Osteocyte (in vitro differentiated cells): ENCODE data around the gene CCL22. TPM values are rescaled to one million over a fixed set of nuclear protein-coding genes. Genes with fewer than 3 reads are reported as not detected.
"Not testable (repeated sequence)": the region's sequence is repeated elsewhere in the genome, so short reads cannot be mapped to it uniquely, and the experiment has no call there.

Experiments
- DNase-seq: peaks from one replicate; pipeline ENCODE4 v3.0.0; 2021; ENCODE audit warnings: mixed read lengths; ENCODE audit not compliant: unreplicated experiment; ENCODE audit errors: extremely low spot score
- H3K27ac Mint-ChIP-seq: one replicate; pipeline ENCODE4 v1.8.0; 2021; ENCODE audit warnings: mild to moderate bottlenecking, mixed read lengths; ENCODE audit not compliant: unreplicated experiment
- H3K27me3 Mint-ChIP-seq: one replicate; pipeline ENCODE4 v1.8.0; 2021; ENCODE audit warnings: mixed read lengths; ENCODE audit not compliant: unreplicated experiment
- H3K36me3 Mint-ChIP-seq: one replicate; pipeline ENCODE4 v1.8.0; 2021; ENCODE audit warnings: mixed read lengths; ENCODE audit not compliant: unreplicated experiment
- H3K4me1 Mint-ChIP-seq: one replicate; pipeline ENCODE4 v1.8.0; 2021; ENCODE audit warnings: mixed read lengths; ENCODE audit not compliant: unreplicated experiment
- H3K4me3 Mint-ChIP-seq: one replicate; pipeline ENCODE4 v1.8.0; 2021; ENCODE audit warnings: mild to moderate bottlenecking, moderate library complexity, mixed read lengths; ENCODE audit not compliant: unreplicated experiment
- H3K9me3 Mint-ChIP-seq: one replicate; pipeline ENCODE4 v1.8.0; 2021; ENCODE audit warnings: mixed read lengths; ENCODE audit not compliant: unreplicated experiment
- total RNA-seq: library from RNA; stranded (reverse); gene quantifications from 2 replicates; pipeline ENCODE4 v1.2.1, GENCODE V29; 2021
- TF ChIP-seq, protein P1 (sequence below): fragments of 200-600 bp; sonication (generic); IDR thresholded peaks from 2 replicates; pipeline ENCODE4 v1.5.0; 2021; ENCODE audit warnings: antibody characterized with exemption, mild to moderate bottlenecking, moderate library complexity

Gene CCL22
- total RNA-seq, 1 donor from 2014 or later = not detected

DNA sequence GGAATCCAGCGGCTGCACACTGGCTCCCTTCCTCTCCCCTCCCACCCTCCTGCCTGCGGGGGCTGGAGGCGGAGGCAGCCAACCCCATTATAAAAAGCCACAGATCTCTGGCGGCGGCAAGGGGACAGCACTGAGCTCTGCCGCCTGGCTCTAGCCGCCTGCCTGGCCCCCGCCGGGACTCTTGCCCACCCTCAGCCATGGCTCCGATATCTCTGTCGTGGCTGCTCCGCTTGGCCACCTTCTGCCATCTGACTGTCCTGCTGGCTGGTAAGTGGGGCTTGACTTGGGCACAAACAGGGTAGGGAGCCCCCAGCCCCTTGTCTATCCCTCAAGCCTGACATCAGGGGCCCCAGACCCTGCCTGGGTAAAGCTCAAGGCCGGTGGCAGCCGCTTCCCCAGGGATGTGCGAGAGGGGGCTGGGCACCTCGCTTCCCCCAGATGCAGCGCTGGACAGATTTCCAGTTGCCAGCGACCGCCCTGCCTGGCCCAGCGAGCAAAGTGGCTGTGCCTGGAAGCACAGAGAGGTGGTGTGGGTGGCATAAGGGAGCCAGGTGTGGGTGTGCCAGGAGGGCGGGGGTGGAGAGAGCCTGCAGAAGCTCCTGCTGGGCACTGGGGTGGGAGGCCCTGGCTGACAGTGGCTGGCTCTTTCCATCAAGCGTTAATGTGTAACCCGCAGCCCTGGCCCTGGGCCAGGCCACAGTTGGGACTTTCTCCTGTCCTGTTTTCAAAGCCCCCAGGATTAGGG lies 14.0 kb downstream of the CCL22 start, which contains the start of gene CX3CL1:
Gene CX3CL1, plus strand, starts transcription at position 119 of the 745 bp plus-strand sequence. Its CDS starts 79 bp downstream, at position 198.
- Mint-ChIP-seq H3K4me1 (peaks cover 18% of the 10 kb centered on the region), H3K9me3 (no peaks in the 10 kb centered on the region), H3K27me3 (peaks cover 14% of the 10 kb centered on the region), H3K36me3 (no peaks in the 10 kb centered on the region), H3K4me3 (peak within 1 kb of the TSS; percentile 48), H3K27ac (no peak within 1 kb of the TSS)
- DNase-seq = no peak
- TF ChIP-seq, protein P1, sequence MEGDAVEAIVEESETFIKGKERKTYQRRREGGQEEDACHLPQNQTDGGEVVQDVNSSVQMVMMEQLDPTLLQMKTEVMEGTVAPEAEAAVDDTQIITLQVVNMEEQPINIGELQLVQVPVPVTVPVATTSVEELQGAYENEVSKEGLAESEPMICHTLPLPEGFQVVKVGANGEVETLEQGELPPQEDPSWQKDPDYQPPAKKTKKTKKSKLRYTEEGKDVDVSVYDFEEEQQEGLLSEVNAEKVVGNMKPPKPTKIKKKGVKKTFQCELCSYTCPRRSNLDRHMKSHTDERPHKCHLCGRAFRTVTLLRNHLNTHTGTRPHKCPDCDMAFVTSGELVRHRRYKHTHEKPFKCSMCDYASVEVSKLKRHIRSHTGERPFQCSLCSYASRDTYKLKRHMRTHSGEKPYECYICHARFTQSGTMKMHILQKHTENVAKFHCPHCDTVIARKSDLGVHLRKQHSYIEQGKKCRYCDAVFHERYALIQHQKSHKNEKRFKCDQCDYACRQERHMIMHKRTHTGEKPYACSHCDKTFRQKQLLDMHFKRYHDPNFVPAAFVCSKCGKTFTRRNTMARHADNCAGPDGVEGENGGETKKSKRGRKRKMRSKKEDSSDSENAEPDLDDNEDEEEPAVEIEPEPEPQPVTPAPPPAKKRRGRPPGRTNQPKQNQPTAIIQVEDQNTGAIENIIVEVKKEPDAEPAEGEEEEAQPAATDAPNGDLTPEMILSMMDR = peak; percentile 32

DNA sequence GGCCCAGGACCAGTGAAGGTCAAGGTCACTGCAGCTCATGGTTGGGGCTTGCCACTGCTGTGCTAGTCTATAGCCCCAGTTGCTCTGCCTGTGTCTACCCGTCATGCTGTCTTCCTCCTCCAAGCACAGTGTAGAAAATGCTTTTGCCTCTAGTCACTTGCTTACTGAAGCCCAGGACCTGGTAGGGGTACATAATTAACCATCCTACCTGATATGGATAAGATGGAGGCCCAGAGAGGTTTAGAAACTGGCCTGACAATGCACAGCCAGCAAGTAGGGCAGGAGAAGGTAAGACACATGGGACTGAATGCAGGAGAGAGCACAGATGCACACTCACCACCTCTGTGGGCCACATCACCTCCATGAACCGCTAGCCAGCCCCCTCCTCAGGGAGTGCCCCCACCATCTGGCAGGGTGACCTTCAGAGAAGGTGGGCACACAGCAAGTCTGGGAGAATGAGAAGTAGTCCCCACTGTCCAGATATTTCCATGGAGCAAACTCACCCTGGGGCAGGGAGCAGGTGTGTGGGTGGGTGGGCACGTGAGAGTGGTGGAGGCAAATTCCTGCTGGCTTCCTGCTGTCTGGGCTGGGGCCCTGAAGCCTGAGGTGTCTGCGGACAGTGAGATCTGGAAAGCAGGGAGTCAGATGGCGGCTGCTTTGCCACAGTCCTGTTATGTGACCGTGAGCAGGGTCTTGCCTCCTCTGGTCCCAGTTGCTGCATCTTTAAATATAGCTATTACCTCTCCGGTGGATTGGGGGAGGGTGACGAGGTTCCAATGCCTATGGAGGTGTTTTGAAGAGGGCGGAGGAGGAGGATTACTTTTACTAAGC lies 14.7 kb downstream of the CCL22 start:
- Mint-ChIP-seq H3K4me3 (peak overlapping the region; percentile 45), H3K4me1 (peaks cover 25% of the 10 kb centered on the region), H3K27ac (no peak overlapping the region)

GRCh38 chr16:57374067-57374534 lies 15.5 kb downstream of the CCL22 start:
- Mint-ChIP-seq H3K36me3 (no peaks in the 10 kb centered on the region), H3K4me3 (no peak overlapping the region), H3K27ac (no peak overlapping the region), H3K4me1 (peaks cover 25% of the 10 kb centered on the region), H3K9me3 (no peaks in the 10 kb centered on the region), H3K27me3 (peaks cover 13% of the 10 kb centered on the region)
- TF ChIP-seq, protein P1 = no peak
- no peak for DNase-seq

More for the DNA sequence above, 14.7 kb downstream of the CCL22 start:
- Mint-ChIP-seq H3K9me3 (no peaks in the 10 kb centered on the region), H3K36me3 (no peaks in the 10 kb centered on the region), H3K27me3 (peaks cover 13% of the 10 kb centered on the region)
- TF ChIP-seq, protein P1 = no peak
- no peak for DNase-seq

DNA sequence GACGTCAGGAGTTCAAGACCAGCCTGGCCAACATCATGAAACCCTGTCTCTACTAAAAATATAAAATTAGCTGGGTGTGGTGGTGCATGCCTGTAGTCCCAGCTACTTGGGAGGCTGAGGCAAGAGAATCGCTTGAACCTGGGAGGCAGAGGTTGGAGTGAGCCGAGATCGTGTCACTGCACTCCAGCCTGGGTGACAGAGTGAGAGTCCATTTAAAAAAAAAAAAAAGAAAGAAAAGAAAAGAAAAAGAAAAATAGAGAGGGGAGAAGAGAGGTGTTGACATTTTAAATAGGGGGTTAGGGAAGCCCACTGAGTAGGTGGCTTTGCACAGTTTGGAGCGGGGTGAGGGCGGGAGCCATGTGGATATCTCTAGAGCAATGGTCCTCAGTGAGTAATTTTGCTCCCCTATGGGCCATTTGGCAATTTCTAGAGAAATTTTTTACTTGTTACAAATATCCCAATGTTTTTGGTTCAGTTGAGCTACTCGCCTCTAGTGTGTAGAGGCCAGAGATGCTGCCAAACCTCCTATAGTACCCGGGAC lies 16.4 kb downstream of the CCL22 start:
- DNase-seq, H3K4me3 Mint-ChIP-seq, H3K36me3 Mint-ChIP-seq: not testable (repeated sequence)

GRCh38 chr16:57376313-57376818 lies 17.8 kb downstream of the CCL22 start:
- Mint-ChIP-seq H3K4me1 (peaks cover 25% of the 10 kb centered on the region), H3K4me3 (no peak overlapping the region), H3K36me3 (no peaks in the 10 kb centered on the region), H3K27me3 (peaks cover 10% of the 10 kb centered on the region), H3K9me3 (no peaks in the 10 kb centered on the region), H3K27ac (no peak overlapping the region)
- TF ChIP-seq, protein P1 = no peak
- DNase-seq = no peak

More for the DNA sequence above, 16.4 kb downstream of the CCL22 start:
- H3K4me1 Mint-ChIP-seq = peaks cover 25% of the 10 kb centered on the region
- not testable (repeated sequence) for H3K27me3 Mint-ChIP-seq, H3K9me3 Mint-ChIP-seq, H3K27ac Mint-ChIP-seq
